ENCODE data around the gene NME1. TPM values are rescaled to one million over a fixed set of nuclear protein-coding genes. Genes with fewer than 3 reads are reported as not detected.

The NME1 gene
- total and polyA plus RNA-seq, 4 donors, result 14.6 to 201 (median 143) TPM

DNA sequence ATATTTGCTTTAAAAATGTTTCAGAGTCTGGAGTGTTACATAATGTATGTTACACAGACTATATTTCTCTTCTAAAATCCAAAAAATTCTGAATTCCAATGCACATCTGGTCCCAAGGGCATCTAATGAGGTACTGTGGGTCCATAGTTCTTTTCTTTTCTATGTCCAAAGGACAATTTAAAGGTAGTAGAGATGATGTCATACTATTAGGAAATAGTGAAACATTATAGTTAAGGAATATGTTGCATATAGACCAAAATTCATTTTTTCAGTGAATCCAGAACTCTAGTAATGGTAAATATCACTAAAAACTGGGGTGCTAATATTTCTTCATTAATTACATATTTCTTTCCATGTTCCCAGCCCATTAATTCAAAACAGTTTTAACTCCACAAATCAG, 35.8 kb downstream of the NME1 start:
- Histone ChIP-seq H3K27me3 (ENCODE audit: control insufficient read depth in 3 of 3, insufficient read depth in 3 of 3, low read length in 2 of 3) (no peaks in the 10 kb centered on the region), H3K4me3 (no peak overlapping the region), H3K36me3 (ENCODE audit: control insufficient read depth in 4 of 4, insufficient read depth in 4 of 4, low read length in 4 of 4) (peaks cover 7 to 47% (median 19%) of the 10 kb centered on the region in 4 donors), H3K27ac (ENCODE audit: low read depth in 1 of 2, low read length in 1 of 2) (no peak overlapping the region), H3K9ac (ENCODE audit: insufficient read depth in 1 of 2, low read length in 2 of 2) (no peak overlapping the region), H3K9me3 (ENCODE audit: control insufficient read depth in 4 of 4, insufficient read depth in 3 of 4, low read length in 3 of 4) (no peaks in the 10 kb centered on the region), H3K4me1 (ENCODE audit: control insufficient read depth in 5 of 5, insufficient read depth in 5 of 5, low read length in 5 of 5) (peaks cover 0 to 7% (median 0%) of the 10 kb centered on the region in 5 donors)
- DNase-seq (no peak), ATAC-seq (ENCODE audit: insufficient read depth, low FRiP score) (no peak)
- TF ChIP-seq, protein P1, sequence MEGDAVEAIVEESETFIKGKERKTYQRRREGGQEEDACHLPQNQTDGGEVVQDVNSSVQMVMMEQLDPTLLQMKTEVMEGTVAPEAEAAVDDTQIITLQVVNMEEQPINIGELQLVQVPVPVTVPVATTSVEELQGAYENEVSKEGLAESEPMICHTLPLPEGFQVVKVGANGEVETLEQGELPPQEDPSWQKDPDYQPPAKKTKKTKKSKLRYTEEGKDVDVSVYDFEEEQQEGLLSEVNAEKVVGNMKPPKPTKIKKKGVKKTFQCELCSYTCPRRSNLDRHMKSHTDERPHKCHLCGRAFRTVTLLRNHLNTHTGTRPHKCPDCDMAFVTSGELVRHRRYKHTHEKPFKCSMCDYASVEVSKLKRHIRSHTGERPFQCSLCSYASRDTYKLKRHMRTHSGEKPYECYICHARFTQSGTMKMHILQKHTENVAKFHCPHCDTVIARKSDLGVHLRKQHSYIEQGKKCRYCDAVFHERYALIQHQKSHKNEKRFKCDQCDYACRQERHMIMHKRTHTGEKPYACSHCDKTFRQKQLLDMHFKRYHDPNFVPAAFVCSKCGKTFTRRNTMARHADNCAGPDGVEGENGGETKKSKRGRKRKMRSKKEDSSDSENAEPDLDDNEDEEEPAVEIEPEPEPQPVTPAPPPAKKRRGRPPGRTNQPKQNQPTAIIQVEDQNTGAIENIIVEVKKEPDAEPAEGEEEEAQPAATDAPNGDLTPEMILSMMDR (IDR thresholded peaks at IDR 0.05; ENCODE audit: control extremely low read depth, extremely low read depth), result no peak

DNA sequence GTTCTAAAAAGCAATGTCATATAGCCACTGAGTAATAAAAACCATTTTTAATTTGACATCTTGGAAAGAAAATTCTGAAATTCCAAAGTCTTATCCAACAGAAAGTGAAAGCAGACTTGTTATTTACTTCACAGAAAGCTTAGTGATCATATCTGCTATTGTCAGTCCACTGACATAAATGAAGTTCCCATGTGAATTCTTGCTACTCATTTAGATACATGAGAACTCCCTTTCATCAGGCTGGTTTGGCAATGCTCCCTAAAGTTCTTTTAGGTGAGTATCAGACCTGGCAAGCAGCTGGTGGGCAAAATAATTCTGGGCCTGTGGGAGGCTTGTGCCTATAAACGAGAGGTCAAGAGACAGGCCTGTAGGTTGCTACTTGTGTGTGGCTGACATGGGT, 36.3 kb downstream of the NME1 start:
- WGBS, 2 donors, result 58 to 89% methylated on average over 1 of the region's 1 CpG
- ATAC-seq (ENCODE audit: insufficient read depth, low FRiP score), result no peak

DNA sequence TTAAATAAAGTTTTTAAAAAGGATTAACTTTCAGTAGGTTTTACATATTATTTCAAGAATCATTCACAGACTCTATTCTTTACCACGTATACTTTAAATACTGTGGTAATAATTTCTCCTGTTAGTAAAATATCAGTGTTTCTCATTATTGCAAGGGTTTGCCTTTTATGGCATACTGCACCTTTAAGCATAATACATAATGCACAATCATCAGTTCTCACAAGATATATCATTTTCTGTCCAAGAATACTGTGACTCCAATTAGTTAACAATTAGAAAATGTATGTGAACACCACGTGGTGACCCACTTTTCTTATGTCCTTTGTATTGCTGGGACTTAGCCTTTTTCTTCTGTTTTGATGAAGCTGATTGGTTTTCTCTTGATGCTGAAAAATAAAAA, 38.5 kb downstream of the NME1 start:
- H3K36me3 ChIP-seq (ENCODE audit: control insufficient read depth in 4 of 4, insufficient read depth in 4 of 4, low read length in 4 of 4), result peaks cover 7 to 42% (median 20%) of the 10 kb centered on the region in 4 donors

More for the DNA sequence above, 36.3 kb downstream of the NME1 start:
- Histone ChIP-seq H3K4me1 (ENCODE audit: control insufficient read depth in 5 of 5, insufficient read depth in 5 of 5, low read length in 5 of 5) (peaks cover 0 to 7% (median 0%) of the 10 kb centered on the region in 5 donors), H3K9ac (ENCODE audit: insufficient read depth in 1 of 2, low read length in 2 of 2) (peak overlapping the region in 1 of 2 donors; percentile 20), H3K27ac (ENCODE audit: low read depth in 1 of 2, low read length in 1 of 2) (no peak overlapping the region), H3K9me3 (ENCODE audit: control insufficient read depth in 4 of 4, insufficient read depth in 3 of 4, low read length in 3 of 4) (no peaks in the 10 kb centered on the region), H3K36me3 (ENCODE audit: control insufficient read depth in 4 of 4, insufficient read depth in 4 of 4, low read length in 4 of 4) (peaks cover 9 to 43% (median 20%) of the 10 kb centered on the region in 4 donors), H3K27me3 (ENCODE audit: control insufficient read depth in 3 of 3, insufficient read depth in 3 of 3, low read length in 2 of 3) (no peaks in the 10 kb centered on the region), H3K4me3 (no peak overlapping the region)
- TF ChIP-seq, protein P1 (IDR thresholded peaks at IDR 0.05; ENCODE audit: control extremely low read depth, extremely low read depth), result no peak
- DNase-seq, result no peak

More for the DNA sequence above, 38.5 kb downstream of the NME1 start:
- H3K4me1 ChIP-seq (ENCODE audit: control insufficient read depth in 5 of 5, insufficient read depth in 5 of 5, low read length in 5 of 5), result peaks cover 0 to 7% (median 3%) of the 10 kb centered on the region in 5 donors
- H3K9me3 ChIP-seq (ENCODE audit: control insufficient read depth in 4 of 4, insufficient read depth in 3 of 4, low read length in 3 of 4), result peaks cover 0 to 1% (median 0%) of the 10 kb centered on the region in 4 donors
- no peak overlapping the region for H3K9ac ChIP-seq (ENCODE audit: insufficient read depth in 1 of 2, low read length in 2 of 2)
- ATAC-seq (ENCODE audit: insufficient read depth, low FRiP score) (no peak), DNase-seq (no peak)
- TF ChIP-seq, protein P1 (IDR thresholded peaks at IDR 0.05; ENCODE audit: control extremely low read depth, extremely low read depth), result no peak
- H3K27ac ChIP-seq (ENCODE audit: low read depth in 1 of 2, low read length in 1 of 2), result no peak overlapping the region
- no peaks in the 10 kb centered on the region for H3K27me3 ChIP-seq (ENCODE audit: control insufficient read depth in 3 of 3, insufficient read depth in 3 of 3, low read length in 2 of 3)
- WGBS, 2 donors, result 91 to 94% methylated on average over 2 of the region's 2 CpGs
- no peak overlapping the region for H3K4me3 ChIP-seq

Data from lung (tissue), 12 donors.